SJSA1 (cell line): ENCODE measurements around the gene CRKL. TPM values are rescaled to one million over a fixed set of nuclear protein-coding genes. Genes with fewer than 3 reads are reported as not detected.
A peak's percentile ranks its signal among the peaks of the same experiment; 100 is the strongest.

ENCODE experiments used
- DNase-seq, 2 experiments: peaks; one replicate each; pipeline ENCODE4 v3.0.0-alpha.2; 2015 to 2020; ENCODE audit warnings: low spot score in 2 of 2, low read depth in 1 of 2
- H3K27ac ChIP-seq: fragments of 250-450 bp; sonication (Bioruptor Pico); 2 replicates; pipeline ENCODE4 v1.5.1; 2020; ENCODE audit warnings: mild to moderate bottlenecking, moderate library complexity
- H3K27me3 ChIP-seq: fragments of 250-450 bp; sonication (Bioruptor Pico); replicated peaks from 2 replicates; pipeline ENCODE4 v1.5.1; 2020; ENCODE audit warnings: mild to moderate bottlenecking, moderate library complexity
- H3K36me3 ChIP-seq: fragments of 250-450 bp; sonication (Bioruptor Pico); 2 replicates; pipeline ENCODE4 v1.5.1; 2020; ENCODE audit warnings: mild to moderate bottlenecking
- H3K4me1 ChIP-seq: fragments of 250-450 bp; sonication (Bioruptor Pico); replicated peaks from 2 replicates; pipeline ENCODE4 v1.6.1; 2021; ENCODE audit warnings: mild to moderate bottlenecking
- H3K4me3 ChIP-seq: fragments of 250-450 bp; sonication (Bioruptor Pico); 2 replicates; pipeline ENCODE4 v1.5.1; 2020; ENCODE audit warnings: mild to moderate bottlenecking
- H3K9me3 ChIP-seq: fragments of 250-450 bp; sonication (Bioruptor Pico); replicated peaks from 2 replicates; pipeline ENCODE4 v1.5.1; 2020; ENCODE audit warnings: mild to moderate bottlenecking
- total RNA-seq: library from RNA; depleted of rRNA; stranded (reverse); fragments of >200 nt; shearing (Covaris generic); gene quantifications from 2 replicates; pipeline ENCODE4 v1.2.3, GENCODE V29; 2014; rRNA removed

CRKL gene, protein sequence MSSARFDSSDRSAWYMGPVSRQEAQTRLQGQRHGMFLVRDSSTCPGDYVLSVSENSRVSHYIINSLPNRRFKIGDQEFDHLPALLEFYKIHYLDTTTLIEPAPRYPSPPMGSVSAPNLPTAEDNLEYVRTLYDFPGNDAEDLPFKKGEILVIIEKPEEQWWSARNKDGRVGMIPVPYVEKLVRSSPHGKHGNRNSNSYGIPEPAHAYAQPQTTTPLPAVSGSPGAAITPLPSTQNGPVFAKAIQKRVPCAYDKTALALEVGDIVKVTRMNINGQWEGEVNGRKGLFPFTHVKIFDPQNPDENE
- total RNA-seq, result 49.0 and 53.9 TPM in 2 replicates

DNA sequence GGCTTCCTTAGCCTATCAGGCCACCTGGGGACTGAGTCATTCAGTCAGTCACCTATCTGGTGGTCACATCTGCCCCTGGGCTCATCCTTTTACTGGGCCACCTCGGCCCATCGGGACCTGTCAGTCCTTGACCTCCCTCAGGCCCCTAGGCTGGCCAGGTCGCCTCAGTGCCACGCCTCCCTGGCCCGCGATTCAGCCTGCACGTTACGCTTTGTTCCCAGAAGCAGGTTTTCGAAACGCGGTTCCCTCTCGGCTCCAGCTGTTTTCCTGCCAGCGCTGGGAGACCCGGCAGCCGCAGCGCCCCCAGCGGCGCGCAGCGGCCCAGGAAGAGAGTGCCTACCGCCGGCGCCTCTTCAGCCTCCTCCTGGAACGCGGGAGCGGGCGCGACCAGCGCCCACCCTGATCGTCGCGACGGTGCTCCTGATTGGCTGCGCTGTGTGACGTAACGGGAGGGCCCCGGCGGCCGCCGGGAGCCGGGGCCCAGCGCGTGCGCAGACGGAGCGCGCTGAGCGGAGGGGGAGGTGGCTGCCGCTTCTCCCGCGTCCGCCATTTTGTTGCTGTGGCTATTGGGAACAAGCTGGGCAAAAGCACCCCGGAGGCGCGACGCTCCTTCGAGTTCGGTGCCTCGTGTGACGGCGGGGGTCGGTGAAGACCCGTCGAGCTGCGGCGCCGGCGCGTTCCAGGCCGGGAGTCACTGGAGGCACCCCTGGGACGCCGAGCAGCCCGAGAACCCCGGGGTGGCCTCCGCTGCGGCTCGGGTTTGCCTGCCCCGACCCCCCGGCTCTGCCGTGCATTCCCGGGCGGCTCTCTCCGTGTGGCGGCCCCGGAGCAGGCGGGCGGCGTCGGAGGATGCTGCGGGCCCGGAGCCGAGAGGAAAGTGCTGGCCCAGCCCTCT is at the start of gene CRKL:
CRKL (plus strand) TSS at position 492 of the 895 bp plus-strand sequence. CDS start 528 bp downstream, outside the sequence.
- H3K36me3 ChIP-seq, result peaks cover 27% of the 10 kb centered on the region
- H3K27me3 ChIP-seq, result no peaks in the 10 kb centered on the region
- H3K4me1 ChIP-seq, result peaks cover 19% of the 10 kb centered on the region
- H3K27ac ChIP-seq, result peak within 1 kb of the TSS; percentile 69
- no peaks in the 10 kb centered on the region for H3K9me3 ChIP-seq
- peak within 1 kb of the TSS; percentile 86 for H3K4me3 ChIP-seq
- DNase-seq, result peak; percentile 98 to 99

DNA sequence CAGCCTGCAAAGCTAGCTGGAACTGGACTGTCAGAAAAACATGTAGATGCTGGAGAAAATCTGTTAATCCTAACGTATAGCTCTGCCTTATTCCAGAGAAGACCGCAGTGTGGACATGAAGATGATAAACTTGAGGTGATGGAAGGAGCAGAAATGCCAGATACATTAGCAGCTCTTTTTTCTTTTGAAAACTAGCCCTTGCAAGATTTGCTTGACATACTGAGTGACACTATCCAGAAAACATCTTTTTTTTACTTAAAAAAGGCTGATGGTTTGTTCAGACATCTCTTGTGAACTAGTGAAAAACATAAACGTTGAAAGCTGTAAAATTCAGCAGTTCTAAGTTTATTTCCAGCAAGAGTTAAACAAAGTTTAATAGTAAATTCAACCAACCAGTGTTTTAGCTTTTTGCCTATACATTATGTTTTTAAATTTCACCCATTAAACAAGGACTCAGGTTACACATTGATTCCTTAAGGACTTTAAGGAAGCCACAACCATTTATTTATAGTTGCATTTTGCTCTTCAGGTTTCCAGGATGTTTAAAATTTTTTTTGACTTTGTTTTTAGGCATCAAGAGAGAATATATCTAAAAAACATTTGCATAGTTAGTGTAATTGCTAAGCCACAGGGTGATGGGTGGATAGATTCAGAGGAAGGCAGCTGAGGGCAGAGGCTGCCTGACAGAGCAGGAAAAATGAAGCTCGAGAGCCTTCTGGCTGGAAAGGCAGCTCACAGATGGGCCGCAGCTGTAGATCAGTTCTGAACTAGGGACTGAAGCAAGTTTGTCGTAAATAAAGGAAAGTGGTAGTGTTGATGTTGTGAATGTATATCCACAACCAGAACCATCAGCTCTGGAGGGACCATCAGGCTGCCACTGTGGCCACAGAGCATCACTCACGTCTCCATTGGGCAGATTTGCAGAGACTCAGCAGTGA is 48.9 kb upstream of the CRKL start:
- H3K27me3 ChIP-seq, result no peaks in the 10 kb centered on the region
- no peaks in the 10 kb centered on the region for H3K4me1 ChIP-seq
- no peaks in the 10 kb centered on the region for H3K9me3 ChIP-seq
- no peak for DNase-seq
- H3K27ac ChIP-seq, result no peak overlapping the region
- no peak overlapping the region for H3K4me3 ChIP-seq
- H3K36me3 ChIP-seq, result peaks cover 49% of the 10 kb centered on the region

DNA sequence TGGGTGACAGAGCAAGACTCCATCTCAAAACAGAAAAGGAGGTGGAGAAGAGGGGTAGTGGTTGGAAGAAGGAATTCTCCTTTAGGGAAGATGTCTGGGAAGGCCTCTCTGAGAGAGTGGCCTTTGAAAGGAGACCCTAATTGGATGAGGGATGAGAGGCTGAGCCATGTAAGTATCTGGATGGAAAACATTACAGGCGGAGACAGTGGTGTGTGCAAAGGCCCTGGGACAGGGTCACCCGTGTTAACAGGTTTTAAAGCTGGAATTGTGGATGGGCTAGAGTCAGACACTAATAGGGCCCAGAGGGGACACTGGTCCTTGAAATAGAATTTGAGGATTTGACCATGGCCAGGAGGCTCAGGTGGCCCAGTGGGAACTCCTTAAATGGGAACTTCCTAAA is 48.0 kb upstream of the CRKL start:
- Histone ChIP-seq H3K36me3 (peaks cover 49% of the 10 kb centered on the region), H3K27me3 (no peaks in the 10 kb centered on the region), H3K9me3 (no peaks in the 10 kb centered on the region), H3K27ac (no peak overlapping the region), H3K4me1 (no peaks in the 10 kb centered on the region), H3K4me3 (no peak overlapping the region)
- DNase-seq, result no peak

DNA sequence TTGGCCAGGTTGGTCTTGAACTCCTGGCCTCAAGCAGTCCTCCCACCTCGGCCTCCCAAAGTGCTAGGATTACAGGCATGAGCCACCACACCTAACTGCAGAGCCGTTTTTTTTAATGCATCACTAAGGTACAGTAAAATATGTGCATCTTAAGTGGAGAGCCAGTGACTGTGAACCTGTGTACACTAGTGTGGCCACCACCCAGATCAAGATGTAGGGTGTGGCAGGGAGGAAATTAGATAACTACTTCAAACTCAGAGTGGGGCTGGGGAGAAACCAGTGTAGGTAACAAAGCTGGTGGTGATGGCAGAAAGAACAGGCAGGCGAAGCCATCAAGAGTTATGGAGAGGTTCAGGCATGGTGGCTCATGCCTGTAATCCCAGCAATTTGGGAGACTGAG is 44.0 kb upstream of the CRKL start:
- Histone ChIP-seq H3K9me3 (no peaks in the 10 kb centered on the region), H3K4me1 (no peaks in the 10 kb centered on the region), H3K27ac (no peak overlapping the region), H3K4me3 (no peak overlapping the region), H3K27me3 (no peaks in the 10 kb centered on the region), H3K36me3 (peaks cover 41% of the 10 kb centered on the region)
- DNase-seq, result no peak

DNA sequence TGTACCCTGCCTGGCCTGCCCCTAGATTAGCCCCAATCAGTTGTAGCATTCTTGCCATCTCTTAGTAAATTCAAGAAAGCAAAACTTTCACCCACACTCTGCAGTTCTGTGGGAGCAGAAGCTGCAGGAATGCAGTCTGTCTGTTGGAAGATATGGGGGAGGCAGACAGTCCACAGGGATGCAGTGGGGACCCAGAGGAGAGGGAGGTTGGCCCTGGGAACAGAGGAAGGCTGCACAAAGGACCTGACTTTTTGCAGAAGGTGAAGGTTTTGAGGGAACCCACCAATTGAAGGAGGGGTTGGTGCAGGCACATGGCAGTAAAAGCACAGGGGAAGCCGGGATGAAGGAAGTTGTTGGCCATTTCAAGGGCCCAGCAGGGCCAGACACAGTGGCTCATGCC is 41.9 kb upstream of the CRKL start:
- H3K27ac ChIP-seq, result no peak overlapping the region
- H3K27me3 ChIP-seq, result no peaks in the 10 kb centered on the region
- peaks cover 37% of the 10 kb centered on the region for H3K36me3 ChIP-seq
- no peak overlapping the region for H3K4me3 ChIP-seq
- no peaks in the 10 kb centered on the region for H3K4me1 ChIP-seq
- no peaks in the 10 kb centered on the region for H3K9me3 ChIP-seq
- no peak for DNase-seq

DNA sequence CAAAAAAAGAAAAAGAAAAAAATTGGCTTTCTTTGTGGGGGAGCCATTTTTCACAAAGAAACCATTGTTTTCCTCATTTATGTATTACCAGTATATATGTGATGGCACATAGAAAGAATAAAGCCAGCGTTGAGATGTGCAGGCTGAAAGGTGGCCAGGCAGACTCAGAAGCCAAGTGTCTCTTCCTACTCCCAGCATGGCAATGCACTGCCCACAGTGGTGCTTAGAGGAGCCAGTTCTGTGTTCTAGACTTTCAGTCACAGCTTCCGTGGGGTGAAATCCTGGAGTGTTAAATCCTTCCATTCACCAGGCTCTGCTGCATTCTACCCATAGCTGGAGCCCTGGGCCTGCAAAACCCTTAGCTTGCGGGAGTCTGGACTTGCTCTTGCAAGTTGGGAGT is 39.5 kb upstream of the CRKL start:
- Histone ChIP-seq H3K27ac (no peak overlapping the region), H3K27me3 (no peaks in the 10 kb centered on the region), H3K36me3 (peaks cover 28% of the 10 kb centered on the region), H3K9me3 (no peaks in the 10 kb centered on the region), H3K4me1 (no peaks in the 10 kb centered on the region), H3K4me3 (no peak overlapping the region)
- DNase-seq, result no peak

DNA sequence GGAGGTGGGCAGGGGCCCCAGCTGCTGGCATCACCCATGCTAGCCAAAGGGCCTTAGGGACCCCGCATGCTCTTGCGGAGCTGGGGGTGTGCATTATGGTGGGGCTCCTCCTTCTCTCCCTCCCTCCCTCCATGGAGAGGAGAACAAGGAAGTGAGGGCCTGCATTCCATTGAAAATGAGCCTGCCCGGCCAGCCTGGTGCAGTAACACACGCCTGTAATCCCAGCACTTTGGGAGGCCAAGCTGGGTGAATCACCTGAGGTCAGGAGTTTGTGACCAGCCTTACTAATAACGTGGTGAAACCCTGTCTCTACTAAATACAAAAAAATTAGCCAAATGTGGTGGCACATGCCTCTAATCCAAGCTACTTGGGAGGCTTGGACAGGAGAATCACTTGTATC is 36.0 kb upstream of the CRKL start:
- no peak for DNase-seq
- H3K36me3 ChIP-seq, result peaks cover 43% of the 10 kb centered on the region
- no peaks in the 10 kb centered on the region for H3K27me3 ChIP-seq

DNA sequence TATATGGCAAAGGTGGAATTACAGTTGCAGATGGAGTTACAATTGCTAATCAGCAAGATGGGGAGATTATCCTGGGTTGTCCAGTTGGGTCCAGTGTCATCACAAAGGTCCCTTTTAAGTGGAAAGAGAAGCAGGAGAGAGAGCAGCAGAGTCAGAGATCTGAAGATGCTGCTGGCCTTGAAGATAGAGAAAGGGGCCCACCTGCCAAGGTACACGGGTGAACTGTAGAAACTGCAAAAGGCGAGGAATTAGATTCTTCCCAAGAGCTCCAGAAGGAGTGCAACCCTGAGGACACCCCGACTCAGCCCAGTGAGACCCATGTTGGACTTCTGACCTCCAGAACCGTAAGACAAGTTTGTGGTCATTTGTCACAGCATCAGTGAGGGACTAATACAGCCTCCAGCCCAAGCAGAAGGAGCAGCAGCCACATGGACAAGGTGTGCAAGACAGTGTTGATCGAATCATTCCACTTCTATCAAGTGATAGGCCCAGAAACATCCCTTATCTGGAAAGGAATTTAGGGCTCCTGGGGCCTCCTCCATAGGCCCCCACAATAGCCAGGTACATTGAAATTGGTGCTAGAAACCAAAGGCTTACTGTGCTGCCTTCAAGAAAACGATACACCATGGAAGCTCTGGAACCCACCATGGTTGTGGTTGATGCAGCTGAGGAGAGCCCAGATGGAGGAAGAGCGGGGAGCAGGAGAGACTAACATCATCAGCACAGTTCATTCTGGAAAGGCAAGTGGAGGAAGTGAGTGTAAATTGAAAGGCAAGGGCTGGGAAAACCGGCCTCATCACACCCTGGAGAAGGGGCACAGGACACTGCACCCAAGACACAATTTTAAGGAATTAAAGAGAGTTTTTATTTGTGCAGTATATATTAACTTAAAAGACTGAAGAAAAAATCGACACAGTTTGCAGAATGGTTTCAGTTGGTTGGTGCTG is 35.1 kb upstream of the CRKL start:
- peaks cover 46% of the 10 kb centered on the region for H3K36me3 ChIP-seq
- H3K4me1 ChIP-seq, result no peaks in the 10 kb centered on the region
- H3K27me3 ChIP-seq, result no peaks in the 10 kb centered on the region
- no peak overlapping the region for H3K27ac ChIP-seq
- DNase-seq, result no peak
- H3K4me3 ChIP-seq, result no peak overlapping the region
- H3K9me3 ChIP-seq, result no peaks in the 10 kb centered on the region

More for the DNA sequence above, 36.0 kb upstream of the CRKL start:
- H3K4me3 ChIP-seq, result no peak overlapping the region
- no peaks in the 10 kb centered on the region for H3K4me1 ChIP-seq
- H3K27ac ChIP-seq, result no peak overlapping the region
- no peaks in the 10 kb centered on the region for H3K9me3 ChIP-seq

DNA sequence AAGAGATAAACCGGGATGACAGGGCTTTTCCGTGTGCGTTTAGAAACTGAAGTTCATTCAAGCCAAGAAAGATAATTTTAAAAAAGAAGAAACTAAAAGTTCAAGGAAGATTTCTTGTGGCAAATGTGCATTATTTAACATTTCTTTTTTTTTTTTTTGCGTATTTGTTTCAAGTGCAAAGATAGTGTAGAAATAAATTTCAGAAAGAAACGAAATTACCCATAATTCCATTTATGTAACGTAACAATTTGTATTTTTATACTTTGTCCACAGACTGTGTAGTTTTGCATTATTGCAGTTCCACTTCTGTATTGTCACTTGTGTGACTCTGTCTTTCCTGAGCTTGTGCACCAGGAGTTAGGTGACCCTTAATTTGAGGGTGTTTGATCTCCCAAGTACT is 34.4 kb upstream of the CRKL start:
- DNase-seq, result no peak
- Histone ChIP-seq H3K27me3 (no peaks in the 10 kb centered on the region), H3K4me1 (no peaks in the 10 kb centered on the region), H3K4me3 (no peak overlapping the region), H3K9me3 (no peaks in the 10 kb centered on the region), H3K36me3 (peaks cover 50% of the 10 kb centered on the region), H3K27ac (no peak overlapping the region)

DNA sequence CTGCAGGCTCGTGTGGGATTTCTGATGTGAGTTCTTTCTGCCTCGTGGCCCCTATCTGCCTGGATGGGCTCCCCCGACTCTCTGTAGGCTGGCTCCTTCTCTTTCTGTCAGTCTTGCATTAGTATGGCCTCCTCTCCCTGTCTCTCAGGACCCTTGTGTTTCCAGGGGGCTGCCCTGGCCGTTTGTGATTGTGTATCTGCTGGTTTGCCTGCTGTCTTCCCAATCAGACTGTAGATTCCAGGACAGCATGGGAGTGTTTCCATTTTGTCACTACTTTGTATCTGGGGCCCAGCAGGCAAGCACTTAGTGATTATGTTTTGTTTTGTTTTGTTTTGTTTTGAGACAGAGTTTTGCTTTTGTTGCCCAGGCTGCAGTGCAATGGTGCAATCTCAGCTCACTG is 32.8 kb upstream of the CRKL start:
- Histone ChIP-seq H3K27ac (no peak overlapping the region), H3K36me3 (peaks cover 61% of the 10 kb centered on the region)
- DNase-seq, result no peak

DNA sequence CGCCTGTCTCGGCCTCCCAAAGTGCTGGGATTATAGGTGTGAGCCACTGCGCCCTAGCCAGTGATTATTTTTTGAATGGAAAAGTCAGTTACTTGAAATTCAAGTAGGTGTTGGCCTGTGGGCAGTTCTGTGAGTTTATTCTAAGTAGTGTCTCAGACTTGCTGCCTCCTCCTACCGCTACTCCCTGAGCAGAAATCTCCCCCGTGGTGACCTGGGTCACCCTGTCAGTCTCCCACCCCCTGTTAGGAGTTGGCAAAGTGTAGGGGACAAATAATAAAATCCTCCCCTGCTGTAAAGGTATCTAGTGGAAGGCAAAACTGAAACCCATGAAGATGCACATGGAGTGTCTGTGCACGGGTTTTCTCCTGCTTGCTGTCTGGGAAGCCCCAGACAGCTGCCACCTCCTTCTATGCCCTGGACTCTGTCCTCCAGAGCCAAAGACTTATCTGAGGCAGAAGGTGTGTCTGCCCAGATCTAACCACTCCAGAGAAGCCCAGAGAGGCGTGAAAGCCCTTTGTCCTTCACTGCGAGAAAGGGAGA is 32.1 kb upstream of the CRKL start:
- H3K4me3 ChIP-seq, result no peak overlapping the region
- DNase-seq, result peak in 1 of 2 experiments; percentile 15
- H3K27ac ChIP-seq, result no peak overlapping the region
- no peaks in the 10 kb centered on the region for H3K27me3 ChIP-seq
- no peaks in the 10 kb centered on the region for H3K9me3 ChIP-seq
- no peaks in the 10 kb centered on the region for H3K4me1 ChIP-seq
- H3K36me3 ChIP-seq, result peaks cover 63% of the 10 kb centered on the region

More for the DNA sequence above, 32.8 kb upstream of the CRKL start:
- no peaks in the 10 kb centered on the region for H3K27me3 ChIP-seq
- H3K9me3 ChIP-seq, result no peaks in the 10 kb centered on the region
- no peak overlapping the region for H3K4me3 ChIP-seq
- H3K4me1 ChIP-seq, result no peaks in the 10 kb centered on the region

DNA sequence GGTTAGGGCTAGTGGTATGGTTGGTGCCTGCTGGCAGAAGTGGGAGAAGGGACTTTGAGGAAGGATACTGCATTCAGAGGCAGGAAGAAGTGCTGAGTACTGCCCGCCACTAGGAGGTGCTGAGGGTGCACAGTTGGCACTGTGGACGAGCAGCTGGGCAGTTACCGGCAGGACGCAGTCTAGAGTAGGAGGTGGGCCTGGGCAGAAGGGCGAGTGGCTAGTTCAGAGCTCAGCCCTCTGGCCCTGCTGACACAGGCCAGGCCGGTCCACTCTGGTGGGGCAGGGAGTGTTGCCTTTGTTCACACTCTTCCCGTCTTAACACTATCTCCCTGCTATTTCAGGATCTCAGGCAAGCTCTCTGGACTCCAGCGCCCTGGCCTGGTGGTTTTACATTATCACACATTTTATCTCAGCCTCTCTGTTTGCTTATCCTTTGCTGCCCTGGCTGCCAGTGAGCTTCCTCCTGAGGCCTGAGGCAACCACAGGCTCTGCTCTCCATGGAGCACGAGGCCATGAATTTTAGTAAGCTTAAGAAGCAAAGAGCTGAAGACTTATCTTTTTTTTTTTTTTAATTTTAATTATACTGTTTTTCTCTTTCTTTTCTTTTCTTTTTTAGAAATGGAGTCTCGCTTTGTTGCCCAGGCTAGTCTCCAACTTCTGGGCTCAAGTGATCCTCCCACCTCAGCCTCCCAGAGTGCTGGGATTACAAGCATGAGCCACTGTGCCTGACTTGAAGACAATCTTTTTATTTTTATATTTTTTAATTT is 31.5 kb upstream of the CRKL start:
- Histone ChIP-seq H3K9me3 (no peaks in the 10 kb centered on the region), H3K27ac (no peak overlapping the region), H3K36me3 (peaks cover 61% of the 10 kb centered on the region), H3K4me3 (no peak overlapping the region), H3K27me3 (no peaks in the 10 kb centered on the region), H3K4me1 (no peaks in the 10 kb centered on the region)
- peak; percentile 49 to 71 for DNase-seq
